GM12878 (cell line): ENCODE data around the gene SPTLC2. TPM values are rescaled to one million over a fixed set of nuclear protein-coding genes. Genes with fewer than 3 reads are reported as not detected.

Experiments
- BACH1 ChIP-seq: fragments of 450-650 bp; IDR thresholded peaks from 2 replicates; pipeline ENCODE4 v1.6.1; 2017; ENCODE audit warnings: mild to moderate bottlenecking, borderline replicate concordance
- BHLHE40 ChIP-seq, 2 experiments: fragments of 450-650 bp in 1 of 2; IDR thresholded peaks; 2 replicates each; pipeline ENCODE4 v1.6.1; 2011 to 2017; ENCODE audit warnings: low read depth in 2 of 2, borderline replicate concordance in 1 of 2, improper control_type of control experiment in 1 of 2, low read length in 1 of 2, mild to moderate bottlenecking in 1 of 2
- CBFB ChIP-seq: IDR thresholded peaks from 2 replicates; pipeline ENCODE4 v1.6.1; 2016; ENCODE audit warnings: antibody characterized with exemption, low read depth
- CREB1 ChIP-seq: IDR thresholded peaks from 2 replicates; pipeline ENCODE4 v1.6.1; 2012; ENCODE audit warnings: low read depth, mild to moderate bottlenecking, inconsistent platforms
- CREM ChIP-seq: IDR thresholded peaks from 2 replicates; pipeline ENCODE4 v1.6.1; 2014; ENCODE audit warnings: antibody characterized with exemption, low read depth
- E2F8 ChIP-seq: fragments of 450-650 bp; IDR thresholded peaks from 2 replicates; pipeline ENCODE4 v1.6.1; 2018; ENCODE audit warnings: mild to moderate bottlenecking, low read depth, moderate library complexity; ENCODE audit not compliant: partially characterized antibody
- IRF3 ChIP-seq: fragments of 450-650 bp; IDR thresholded peaks from 2 replicates; pipeline ENCODE4 v1.6.1; 2014; ENCODE audit warnings: mild to moderate bottlenecking
- MEF2A ChIP-seq: IDR thresholded peaks from 2 replicates; pipeline ENCODE4 v1.6.1; 2011; ENCODE audit warnings: low read depth, mild to moderate bottlenecking, low read length, moderate library complexity; ENCODE audit not compliant: insufficient read depth
- MEF2B ChIP-seq: fragments of 450-650 bp; IDR thresholded peaks from 2 replicates; pipeline ENCODE4 v1.6.1; 2018; ENCODE audit warnings: mild to moderate bottlenecking, moderate library complexity; ENCODE audit not compliant: partially characterized antibody, poor library complexity, severe bottlenecking
- NR2F1 ChIP-seq: fragments of 450-650 bp; conservative IDR thresholded peaks from 2 replicates; pipeline ENCODE4 v1.6.1; 2017; ENCODE audit warnings: mild to moderate bottlenecking
- POLR2AphosphoS2 ChIP-seq: IDR thresholded peaks from 2 replicates; pipeline ENCODE4 v1.6.1; 2011; ENCODE audit warnings: low read depth, mild to moderate bottlenecking, low read length, improper control_type of control experiment, moderate library complexity
- PRDM15 ChIP-seq: fragments of 450-650 bp; formaldehyde crosslinking; IDR thresholded peaks from 2 replicates; pipeline ENCODE4 v1.4.0; 2020; ENCODE audit warnings: mild to moderate bottlenecking, moderate library complexity
- RAD21 ChIP-seq: IDR thresholded peaks from 2 replicates; pipeline ENCODE4 v1.6.1; 2011; ENCODE audit warnings: mild to moderate bottlenecking, low read depth, low read length, moderate library complexity; ENCODE audit not compliant: insufficient read depth
- RAD51 ChIP-seq: fragments of 450-650 bp; IDR thresholded peaks from 2 replicates; pipeline ENCODE4 v1.6.1; 2016; ENCODE audit warnings: moderate library complexity, mild to moderate bottlenecking, inconsistent platforms
- SIX5 ChIP-seq: IDR thresholded peaks from 2 replicates; pipeline ENCODE4 v1.6.1; 2011; ENCODE audit warnings: mild to moderate bottlenecking, low read depth, low read length, moderate library complexity; ENCODE audit not compliant: severe bottlenecking
- SREBF2 ChIP-seq: IDR thresholded peaks from 2 replicates; pipeline ENCODE4 v1.6.1; 2012; ENCODE audit warnings: mild to moderate bottlenecking, low read length
- SUPT20H ChIP-seq: IDR thresholded peaks from 2 replicates; pipeline ENCODE4 v1.6.1; 2011; ENCODE audit warnings: low read depth, mild to moderate bottlenecking, low read length, moderate library complexity, borderline replicate concordance; ENCODE audit not compliant: control insufficient read depth
- ZBTB11 ChIP-seq: fragments of 450-650 bp; formaldehyde crosslinking; IDR thresholded peaks from 2 replicates; pipeline ENCODE4 v1.5.0; 2022; ENCODE audit warnings: mild to moderate bottlenecking, missing genetic modification characterization
- polyA plus RNA-seq, 11 experiments: library from polyadenylated mRNA; depleted of rRNA in 4 of 11; unstranded in 6 of 11; stranded (reverse) in 5 of 11; fragments of >200 nt; fragmentation: Nextera tagmentation in 4 of 11; fragmentation: Illumina TruSeq in 1 of 11; extraction: Ambion mirVana in 4 of 11; extraction: Trizol in 1 of 11; gene quantifications; 1 replicate in 1 of 11; 2 replicates in 10 of 11; pipeline versions ENCODE4 v1.2.1 to v1.2.3, GENCODE V29; 2011 to 2016; ENCODE audit warnings: inconsistent platforms in 2 of 11, missing spikeins in 2 of 11, low read depth in 1 of 11
- total RNA-seq, 4 experiments: library from RNA; depleted of rRNA in 3 of 4; stranded (reverse); fragments of >200 nt in 3 of 4; fragmentation: Illumina TruSeq in 1 of 4; extraction: Trizol in 1 of 4; gene quantifications; 2 replicates each; pipeline versions ENCODE4 v1.2.1 to v1.2.3, GENCODE V29; 2013 to 2021

The SPTLC2 gene
- total and polyA plus RNA-seq, 10 of the 15 experiments (the other 5 are each of a cell fraction or from before 2014, with no cell fraction given), result 6.9 to 35.1 (median 19.7) TPM

- no peak for TF ChIP-seq IRF3
- TF ChIP-seq POLR2AphosphoS2, result no peak; the same call in none of the 2 replicates
- TF ChIP-seq BACH1, result peak; percentile 50; the same call in 1 of the 2 replicates
- no peak for TF ChIP-seq SUPT20H
- 0 out of 2 replicates have a peak, but pooled peaks have one; percentile 31 for TF ChIP-seq SREBF2
- peak; percentile 97 for TF ChIP-seq E2F8
- peak; percentile 83 for TF ChIP-seq ZBTB11 (CRISPR knock-in tag)
- TF ChIP-seq RAD51, result no peak
- peak; percentile 92; the same call in 1 of the 2 replicates for TF ChIP-seq CBFB
- TF ChIP-seq RAD21, result no peak
- peak; percentile 40; the same call in 1 of the 2 replicates for TF ChIP-seq NR2F1
- no peak for TF ChIP-seq PRDM15
- TF ChIP-seq CREM, result peak; percentile 99
- peak; percentile 57 for TF ChIP-seq MEF2B
- peak; percentile 98 for TF ChIP-seq CREB1
- TF ChIP-seq SIX5, result peak; percentile 97
- no peak for TF ChIP-seq MEF2A
- peak; percentile 20 to 21; a peak in 2 of 4 replicates for TF ChIP-seq BHLHE40 (IDR thresholded peaks at IDR 0.05; ENCODE audit: borderline replicate concordance in 1 of 2, low read depth in 2 of 2, low read length in 1 of 2)
Observed at GRCh38 chr14:77457522-77458248, 158.8 kb downstream of the SPTLC2 start, which contains the start of the genes AHSA1 and VIPAS39 (continued).
